Activated T-cell treated with anti-CD3 and anti-CD28 coated beads for 24 hours (primary cell): ENCODE measurements around the gene TEKT2.

Source experiments
- DNase-seq: peaks from one replicate; pipeline ENCODE4 v3.0.0-alpha.2; 2020; ENCODE audit warnings: low read depth

The TEKT2 gene

GRCh38 chr1:36087233-36088123 lies 3.6 kb downstream of the TEKT2 start:
- DNase-seq = no peak

DNA sequence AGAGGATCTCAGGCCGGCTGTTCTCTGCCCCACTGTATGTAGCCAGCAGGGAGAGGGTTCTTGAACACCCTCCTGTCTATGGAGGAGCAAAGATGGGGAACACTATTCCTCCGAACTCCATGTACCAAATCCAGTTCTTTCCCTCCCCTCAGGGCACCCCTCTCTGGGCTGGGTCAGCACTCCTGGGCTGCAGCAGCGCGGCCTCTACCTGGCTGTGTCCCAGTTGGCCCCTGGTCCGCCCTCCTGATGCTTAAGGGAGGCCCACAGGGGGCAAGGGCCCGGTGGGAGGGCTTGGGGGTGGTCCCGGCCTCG lies 4.3 kb downstream of the TEKT2 start:
- DNase-seq = no peak

- DNase-seq = peak; percentile 87
Observed at GRCh38 chr1:36088577-36089392, 4.9 kb downstream of the TEKT2 start, which contains the start of gene ADPRS. Gene ADPRS (plus strand): TSS chr1:36088892. CDS start chr1:36088905, 13 bp downstream.

DNA sequence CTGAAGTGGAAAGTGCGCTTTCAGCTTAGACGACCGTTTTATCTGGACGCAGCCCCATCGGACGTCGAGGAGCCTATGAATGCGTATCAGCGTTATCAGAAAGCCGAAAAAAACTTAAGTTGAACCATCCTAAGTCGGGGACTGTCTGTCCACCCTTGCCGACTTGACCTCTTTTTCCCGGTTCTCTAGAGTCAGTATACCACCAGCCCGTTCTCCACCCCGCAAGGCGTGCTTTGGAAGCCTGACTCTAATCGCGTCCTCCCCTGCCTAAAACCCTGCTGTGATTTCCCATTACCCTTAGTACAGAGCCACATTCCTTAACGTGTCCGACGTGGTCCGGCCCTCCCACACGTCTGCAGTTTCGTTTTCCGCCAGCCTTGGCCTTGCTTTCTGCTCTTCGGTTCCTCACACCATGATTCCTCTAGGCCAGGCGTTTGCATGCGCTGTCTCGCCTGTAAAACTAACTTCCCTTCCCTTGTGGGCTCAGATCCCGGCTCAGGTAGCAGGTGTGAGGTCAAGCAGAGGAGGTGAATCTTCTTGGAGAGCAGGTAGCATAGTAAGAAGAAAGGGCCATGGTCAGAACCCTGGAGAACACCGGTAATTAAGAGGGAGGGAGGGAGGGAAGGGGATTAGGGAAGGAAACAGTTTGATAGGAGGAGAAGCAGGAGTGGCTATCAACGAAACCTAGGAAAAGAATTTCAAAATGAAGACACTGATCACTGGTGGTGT lies 5.7 kb downstream of the TEKT2 start:
- DNase-seq = no peak

GRCh38 chr1:36091141-36091540 lies 7.2 kb downstream of the TEKT2 start:
- no peak for DNase-seq

DNA sequence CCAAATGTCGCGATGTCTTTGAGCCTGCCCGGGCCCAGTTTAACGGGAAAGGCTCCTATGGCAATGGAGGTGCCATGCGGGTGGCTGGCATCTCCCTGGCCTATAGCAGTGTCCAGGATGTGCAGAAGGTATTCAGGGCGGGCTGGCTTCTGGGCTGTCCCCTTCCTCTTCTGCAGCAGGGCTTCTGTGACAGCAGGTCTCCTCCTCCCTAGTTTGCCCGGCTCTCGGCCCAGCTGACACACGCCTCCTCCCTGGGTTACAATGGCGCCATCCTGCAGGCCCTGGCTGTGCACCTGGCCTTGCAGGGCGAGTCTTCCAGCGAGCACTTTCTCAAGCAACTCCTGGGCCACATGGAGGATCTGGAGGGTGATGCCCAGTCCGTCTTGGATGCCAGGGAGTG lies 7.8 kb downstream of the TEKT2 start:
- no peak for DNase-seq

- no peak for DNase-seq
Observed at GRCh38 chr1:36092166-36092797, 8.4 kb downstream of the TEKT2 start.

- no peak for DNase-seq
Observed at GRCh38 chr1:36092798-36093185, 8.9 kb downstream of the TEKT2 start.

DNA sequence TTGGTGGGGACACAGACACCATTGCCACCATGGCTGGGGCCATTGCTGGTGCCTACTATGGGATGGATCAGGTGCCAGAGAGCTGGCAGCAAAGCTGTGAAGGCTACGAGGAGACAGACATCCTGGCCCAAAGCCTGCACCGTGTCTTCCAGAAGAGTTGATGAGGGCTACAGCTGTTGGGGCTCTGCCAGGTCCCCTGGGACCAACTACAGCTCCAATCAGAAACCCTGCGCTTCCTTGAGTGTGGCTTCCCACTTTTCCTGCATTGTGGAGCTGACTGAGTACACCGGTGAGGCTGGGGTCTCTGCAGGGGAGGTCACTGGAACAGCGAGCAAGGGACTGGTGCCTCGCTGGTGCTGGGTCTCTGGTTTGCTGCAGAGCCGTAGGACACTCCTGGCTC lies 9.3 kb downstream of the TEKT2 start:
- DNase-seq = no peak

DNA sequence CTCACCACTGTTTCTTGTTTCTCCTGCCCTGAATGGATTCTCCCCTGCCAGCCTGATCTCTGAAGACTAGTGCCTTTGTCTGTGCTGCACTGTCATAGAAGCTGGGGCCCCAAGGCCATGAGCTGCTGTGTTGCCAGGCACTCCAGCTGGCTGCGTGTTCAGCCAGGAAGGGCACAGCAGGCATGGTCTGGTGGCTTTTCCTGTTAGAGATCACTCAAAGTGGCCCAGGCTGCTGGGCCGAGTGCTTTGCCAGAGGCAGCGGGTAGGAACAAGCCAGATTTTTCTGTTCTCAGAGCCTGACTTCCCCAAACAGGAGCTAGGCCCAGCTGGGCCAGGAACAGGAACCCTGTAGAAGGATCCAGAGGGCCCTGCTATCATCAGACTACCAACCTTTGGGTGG lies 10.0 kb downstream of the TEKT2 start:
- no peak for DNase-seq

DNA sequence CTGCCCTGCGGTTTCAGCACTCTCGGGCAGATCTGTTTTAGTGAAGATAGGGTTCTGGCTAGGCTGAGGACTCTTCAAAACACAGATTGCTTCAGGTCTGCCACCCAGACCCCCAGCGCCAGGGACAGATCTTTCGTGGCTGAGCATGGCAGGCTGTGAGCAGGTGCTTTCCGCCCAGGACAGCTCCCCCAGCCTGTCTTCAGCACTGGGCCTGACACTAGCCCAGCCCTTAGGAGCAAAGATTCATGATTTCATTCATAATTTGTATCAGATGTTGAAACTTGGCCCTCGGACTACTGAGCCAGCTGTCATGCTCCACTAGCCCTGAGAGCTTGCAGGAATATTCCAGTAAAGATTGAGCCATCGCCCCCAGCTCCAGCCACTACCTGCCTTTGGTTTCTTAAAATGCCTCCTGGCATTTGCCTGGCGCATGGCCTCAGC lies 10.7 kb downstream of the TEKT2 start:
- no peak for DNase-seq

GRCh38 chr1:36095760-36096405 lies 12.0 kb downstream of the TEKT2 start:
- no peak for DNase-seq

GRCh38 chr1:36096500-36097432 lies 12.9 kb downstream of the TEKT2 start:
- no peak for DNase-seq

- no peak for DNase-seq
Observed at GRCh38 chr1:36097693-36098585, 14.0 kb downstream of the TEKT2 start.

DNA sequence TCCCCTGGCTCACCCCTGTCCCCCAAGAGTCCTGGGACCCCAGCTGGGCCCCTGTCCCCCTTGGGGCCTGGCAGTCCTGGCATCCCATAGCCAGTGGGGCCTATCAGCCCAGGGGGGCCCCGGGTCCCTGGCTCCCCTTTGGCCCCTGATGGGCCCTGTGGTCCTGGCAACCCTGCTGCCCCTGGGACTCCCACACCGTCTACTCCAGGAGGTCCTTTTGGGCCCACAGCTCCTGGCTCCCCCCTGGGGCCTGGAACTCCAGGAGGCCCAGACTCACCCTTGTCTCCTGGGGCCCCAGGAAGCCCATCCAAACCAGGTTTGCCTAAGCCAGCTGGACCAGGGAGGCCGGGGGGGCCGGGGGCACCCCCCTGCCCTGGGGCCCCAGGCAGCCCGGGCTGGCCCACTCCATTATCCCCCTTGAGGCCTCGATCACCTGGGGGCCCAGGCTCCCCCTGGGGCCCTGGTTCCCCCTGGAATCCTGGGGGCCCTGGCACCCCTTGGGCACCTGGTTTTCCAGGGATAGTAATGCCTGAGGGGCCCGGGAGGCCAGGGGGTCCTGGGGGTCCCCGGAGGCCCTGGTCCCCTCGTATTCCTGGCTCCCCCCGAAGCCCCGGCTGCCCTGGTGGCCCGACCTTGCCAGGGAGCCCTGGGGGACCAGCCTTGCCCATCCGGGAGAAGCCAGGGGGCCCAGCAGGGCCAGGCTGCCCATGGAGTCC lies 14.9 kb downstream of the TEKT2 start:
- DNase-seq = no peak

GRCh38 chr1:36099681-36100341 lies 15.9 kb downstream of the TEKT2 start:
- DNase-seq = peak; percentile 66

- no peak for DNase-seq
Observed at GRCh38 chr1:36100376-36100775, 16.5 kb downstream of the TEKT2 start.

GRCh38 chr1:36101546-36101945 lies 17.7 kb downstream of the TEKT2 start:
- no peak for DNase-seq
